HFFc6 (cell line): ENCODE data around the gene SIAH2. TPM values are rescaled to one million over a fixed set of nuclear protein-coding genes. Genes with fewer than 3 reads are reported as not detected.

Experiments used
- DNase-seq: peaks from one replicate; pipeline ENCODE4 v3.0.0-alpha.2; 2018
- H3K27ac Mint-ChIP-seq: 2 replicates; pipeline ENCODE4 v1.8.0; 2020; ENCODE audit warnings: mild to moderate bottlenecking, mixed read lengths
- H3K27me3 Mint-ChIP-seq: 2 replicates; pipeline ENCODE4 v1.8.0; 2021; ENCODE audit warnings: mild to moderate bottlenecking, moderate library complexity, mixed read lengths; ENCODE audit not compliant: insufficient read depth
- H3K36me3 Mint-ChIP-seq: 2 replicates; pipeline ENCODE4 v1.8.0; 2021; ENCODE audit warnings: low read depth, mixed read lengths
- H3K4me1 Mint-ChIP-seq: 2 replicates; pipeline ENCODE4 v1.8.0; 2020; ENCODE audit warnings: low read depth, mixed read lengths
- H3K4me3 Mint-ChIP-seq: 2 replicates; pipeline ENCODE4 v1.8.0; 2020; ENCODE audit warnings: mild to moderate bottlenecking, moderate library complexity, mixed read lengths
- H3K9me3 Mint-ChIP-seq: 2 replicates; pipeline ENCODE4 v1.8.0; 2020; ENCODE audit warnings: mild to moderate bottlenecking, mixed read lengths
- CTCF ChIP-seq: fragments of 200-600 bp; sonication (generic); IDR thresholded peaks from 2 replicates; pipeline ENCODE4 v1.5.0; 2021; ENCODE audit warnings: antibody characterized with exemption, mild to moderate bottlenecking
- total RNA-seq, 6 experiments: library from RNA; stranded (reverse); fragmentation: NEBNext Ultra II Directional; extraction: Animal tissue kit (Norgen Biotek cat#: 25700); gene quantifications; 2 replicates in 1 of 6; 3 replicates in 5 of 6; pipeline ENCODE4 v1.2.3, GENCODE V29; 2021

The SIAH2 gene
- total RNA-seq, 6 experiments from 2014 or later = 14.6 to 18.2 (median 15.9) TPM

GRCh38 chr3:150783920-150784746 lies 21.2 kb upstream of the SIAH2 start:
- H3K27ac Mint-ChIP-seq = no peak overlapping the region
- H3K4me1 Mint-ChIP-seq = peaks cover 22% of the 10 kb centered on the region
- H3K4me3 Mint-ChIP-seq = no peak overlapping the region
- peaks cover 3% of the 10 kb centered on the region for H3K27me3 Mint-ChIP-seq
- H3K36me3 Mint-ChIP-seq = no peaks in the 10 kb centered on the region
- TF ChIP-seq CTCF = no peak
- DNase-seq = no peak
- H3K9me3 Mint-ChIP-seq = no peaks in the 10 kb centered on the region

DNA sequence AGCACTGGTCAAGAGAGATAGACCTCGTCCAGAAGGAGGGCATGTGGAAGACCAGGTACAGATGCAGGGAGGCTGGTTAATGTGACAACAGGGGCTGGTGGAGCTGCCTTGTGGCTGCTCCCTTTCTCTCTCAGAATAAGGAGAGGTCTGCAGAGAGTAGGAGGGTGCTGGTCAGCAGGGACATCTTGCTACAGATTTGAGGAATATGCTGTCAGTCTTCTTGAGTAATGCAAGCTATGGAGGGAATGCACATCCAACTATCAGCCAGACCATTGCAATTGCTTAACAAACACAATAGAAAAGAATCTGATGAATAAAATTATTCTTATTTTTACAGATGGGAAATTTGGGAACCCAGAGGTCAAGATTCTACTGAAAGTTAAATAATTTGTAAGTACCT lies 20.3 kb upstream of the SIAH2 start:
- Mint-ChIP-seq H3K4me1 (peaks cover 22% of the 10 kb centered on the region), H3K27me3 (peaks cover 3% of the 10 kb centered on the region), H3K9me3 (no peaks in the 10 kb centered on the region), H3K27ac (no peak overlapping the region), H3K36me3 (no peaks in the 10 kb centered on the region), H3K4me3 (no peak overlapping the region)
- DNase-seq = no peak
- no peak for TF ChIP-seq CTCF

- DNase-seq = no peak
- Mint-ChIP-seq H3K27me3 (peaks cover 3% of the 10 kb centered on the region), H3K36me3 (no peaks in the 10 kb centered on the region), H3K27ac (no peak overlapping the region), H3K4me1 (peaks cover 9% of the 10 kb centered on the region), H3K9me3 (no peaks in the 10 kb centered on the region), H3K4me3 (no peak overlapping the region)
- 0 out of 2 replicates have a peak, but pooled peaks have one; percentile 18 for TF ChIP-seq CTCF
These were observed 16.5 kb upstream of the SIAH2 start for GRCh38 chr3:150779402-150779858.

GRCh38 chr3:150778793-150779401 lies 15.9 kb upstream of the SIAH2 start:
- no peaks in the 10 kb centered on the region for H3K9me3 Mint-ChIP-seq
- peaks cover 3% of the 10 kb centered on the region for H3K27me3 Mint-ChIP-seq
- DNase-seq = no peak
- H3K36me3 Mint-ChIP-seq = no peaks in the 10 kb centered on the region
- no peak overlapping the region for H3K27ac Mint-ChIP-seq
- peaks cover 8% of the 10 kb centered on the region for H3K4me1 Mint-ChIP-seq
- TF ChIP-seq CTCF = no peak
- H3K4me3 Mint-ChIP-seq = no peak overlapping the region

DNA sequence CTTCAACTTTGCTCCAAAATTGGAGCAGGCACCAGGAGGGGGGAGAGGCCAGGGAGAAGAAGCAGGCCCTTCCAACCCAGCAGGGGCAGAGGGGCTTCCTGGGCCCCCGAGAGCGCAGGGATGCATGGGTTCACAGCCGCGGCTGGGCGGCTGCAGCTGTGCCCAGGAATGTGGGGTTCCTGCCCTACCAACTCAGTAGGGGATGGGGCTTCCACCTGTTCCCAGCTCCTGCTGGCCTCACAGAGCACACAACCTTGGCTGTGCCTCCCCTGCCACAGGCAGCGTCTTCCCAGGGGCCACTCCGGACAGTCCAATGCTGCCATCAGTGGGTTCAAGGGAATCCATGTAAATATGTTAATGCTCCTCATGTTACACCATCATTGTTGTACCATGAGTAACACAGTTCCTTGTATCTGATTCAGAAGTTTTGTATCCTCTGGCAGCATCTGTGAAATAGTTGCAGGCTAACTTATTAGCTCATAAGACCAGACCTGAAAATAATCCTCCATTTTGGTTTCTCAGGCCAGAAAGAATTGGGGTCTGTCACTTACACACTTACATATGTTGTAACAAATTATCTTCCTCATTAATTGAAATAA lies 12.1 kb upstream of the SIAH2 start:
- peak overlapping the region; percentile 53; the same call in 1 of the 2 replicates for H3K27ac Mint-ChIP-seq
- H3K4me1 Mint-ChIP-seq = peaks cover 23% of the 10 kb centered on the region
- no peak for TF ChIP-seq CTCF
- no peak overlapping the region for H3K4me3 Mint-ChIP-seq
- no peaks in the 10 kb centered on the region for H3K36me3 Mint-ChIP-seq
- H3K9me3 Mint-ChIP-seq = no peaks in the 10 kb centered on the region
- DNase-seq = peak; percentile 80
- H3K27me3 Mint-ChIP-seq = no peaks in the 10 kb centered on the region; the same call in 1 of the 2 replicates
